ENCODE results near the gene SLX9.
A peak's percentile ranks its signal among the peaks of the same experiment; 100 is the strongest.

Gene SLX9

DNA sequence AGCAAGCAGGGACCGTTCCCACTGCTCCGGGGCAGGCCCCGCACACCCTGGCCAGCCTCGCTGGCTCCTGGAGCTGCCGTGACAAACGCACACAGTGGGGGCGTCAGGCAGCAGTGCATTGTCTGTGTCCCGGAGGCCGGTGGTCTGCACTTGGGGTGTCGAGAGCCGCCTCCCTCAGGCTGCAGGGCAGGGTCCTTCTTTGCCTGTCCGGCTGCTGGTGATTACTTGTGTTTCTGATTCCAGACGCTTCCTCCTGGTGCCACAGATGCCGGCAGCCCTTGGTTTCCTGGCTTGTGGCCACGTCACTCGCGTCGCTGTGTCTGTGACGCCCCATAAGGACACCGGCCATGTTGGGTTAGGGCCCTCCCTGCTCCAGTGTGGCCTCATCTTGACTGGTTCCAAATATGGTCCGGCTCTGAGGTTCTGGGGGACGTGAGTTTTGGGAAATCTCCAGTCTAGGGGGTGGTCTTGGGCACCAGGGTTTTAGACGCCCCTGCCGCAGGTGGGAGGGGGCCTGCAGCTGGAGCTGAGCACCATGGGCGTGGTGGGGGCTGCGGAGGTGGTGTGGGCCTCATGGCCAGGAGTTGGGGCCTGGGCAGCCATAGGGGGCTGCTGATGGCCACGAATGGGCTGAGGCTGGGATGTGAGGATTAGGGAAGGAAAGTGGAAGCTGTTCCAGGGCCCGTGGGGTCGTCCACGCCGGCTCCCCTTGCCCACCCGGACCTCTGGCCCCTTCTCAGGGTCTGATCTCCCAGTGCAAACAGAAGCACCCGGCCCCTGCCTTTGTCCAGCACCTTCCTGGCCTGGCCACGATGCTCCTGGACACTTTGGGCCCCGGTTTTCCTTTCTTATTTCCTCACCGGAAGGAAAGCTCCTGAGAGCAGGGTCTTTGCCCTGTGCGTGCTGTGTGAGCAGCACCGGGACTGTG, 41.0 kb downstream of the SLX9 start:
- no peak for DNase-seq

DNA sequence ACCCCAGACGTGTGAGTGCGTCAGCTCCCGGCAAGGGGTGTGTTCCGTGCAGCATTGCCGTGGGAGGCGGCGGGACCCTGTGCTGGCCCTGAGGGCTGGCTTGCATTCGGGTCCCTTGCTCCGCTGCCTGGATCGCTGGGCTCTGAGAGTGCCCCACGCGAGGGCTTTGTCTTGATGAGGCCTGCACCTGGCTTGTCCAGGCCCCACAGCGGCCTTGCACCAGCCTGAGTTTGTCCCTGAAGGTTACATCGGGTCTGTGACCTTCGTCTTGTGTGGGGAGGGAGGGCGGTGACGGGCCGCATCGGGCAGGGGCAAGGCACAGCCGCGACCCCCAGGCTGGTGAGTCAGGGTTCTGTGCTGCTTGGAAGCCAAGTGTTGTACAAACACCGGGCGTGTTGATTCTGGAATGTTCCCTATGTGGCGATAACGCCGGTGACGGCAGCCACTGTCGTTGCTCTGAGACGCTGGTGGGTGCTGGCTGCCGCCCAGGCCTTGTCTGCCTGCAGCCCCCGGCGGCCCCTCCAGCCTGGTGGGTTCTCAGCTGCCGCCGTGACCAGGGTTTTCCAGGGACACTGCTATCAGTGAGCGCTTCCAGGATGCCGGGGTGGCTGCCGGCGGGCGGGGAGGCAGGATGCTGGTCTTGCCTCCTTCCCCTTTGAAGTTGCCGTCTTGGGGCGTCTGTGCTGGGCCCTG, 42.9 kb downstream of the SLX9 start:
- DNase-seq, result peak; percentile 69

DNA sequence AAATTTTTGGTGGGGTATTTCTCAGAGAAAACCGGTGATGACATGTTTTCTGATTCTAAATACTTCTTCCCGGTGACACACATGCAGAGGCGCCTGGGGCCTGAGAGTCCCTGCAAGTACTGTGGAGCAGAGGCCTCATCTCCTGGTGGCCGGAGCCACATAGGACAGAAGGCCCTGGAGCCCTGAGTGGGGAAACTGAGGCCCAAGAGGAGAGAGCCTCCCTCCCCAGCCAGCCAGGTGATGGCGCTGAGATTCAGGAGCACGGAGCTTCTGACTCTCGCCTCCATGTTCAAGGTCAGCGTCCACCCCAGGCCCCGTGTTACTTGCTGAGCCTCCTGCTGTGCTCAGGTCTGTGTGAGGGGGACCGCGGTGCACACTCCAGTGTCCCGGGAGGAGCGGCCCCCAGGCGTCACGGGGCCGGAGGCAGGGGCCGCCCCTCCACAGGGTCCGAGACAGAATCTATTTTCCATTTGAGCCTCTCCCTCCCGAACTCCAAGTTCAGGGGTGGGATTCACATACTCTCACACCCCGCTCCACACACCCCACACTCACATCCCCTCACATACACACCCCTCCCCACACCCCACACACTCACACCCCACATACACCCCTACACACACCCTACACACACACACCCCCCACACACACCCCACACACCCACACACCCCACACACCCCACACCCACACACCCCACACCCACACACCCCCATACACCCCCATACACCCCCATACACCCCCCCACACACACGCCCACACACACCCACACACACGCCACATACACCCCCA, 43.8 kb downstream of the SLX9 start:
- DNase-seq, result peak; percentile 19

DNA sequence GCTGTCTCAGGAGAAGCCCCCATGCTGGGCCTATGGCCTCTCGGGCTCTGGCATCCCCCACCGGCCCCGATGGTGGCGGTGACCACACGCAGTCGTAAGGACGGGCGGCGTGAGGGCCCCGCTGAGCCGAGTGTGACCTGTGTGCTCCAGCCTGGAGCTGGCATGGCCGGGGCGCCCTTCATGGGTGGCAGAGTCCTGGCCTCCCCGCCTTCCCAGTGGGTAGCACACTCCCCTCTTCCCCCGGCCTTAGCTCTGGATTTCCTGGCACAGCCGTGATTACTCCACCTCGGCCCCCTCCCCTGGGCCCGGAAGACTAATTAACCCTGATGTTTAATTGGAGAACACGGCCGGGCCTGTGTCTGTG, 44.6 kb downstream of the SLX9 start:
- DNase-seq, result peak; percentile 38

DNA sequence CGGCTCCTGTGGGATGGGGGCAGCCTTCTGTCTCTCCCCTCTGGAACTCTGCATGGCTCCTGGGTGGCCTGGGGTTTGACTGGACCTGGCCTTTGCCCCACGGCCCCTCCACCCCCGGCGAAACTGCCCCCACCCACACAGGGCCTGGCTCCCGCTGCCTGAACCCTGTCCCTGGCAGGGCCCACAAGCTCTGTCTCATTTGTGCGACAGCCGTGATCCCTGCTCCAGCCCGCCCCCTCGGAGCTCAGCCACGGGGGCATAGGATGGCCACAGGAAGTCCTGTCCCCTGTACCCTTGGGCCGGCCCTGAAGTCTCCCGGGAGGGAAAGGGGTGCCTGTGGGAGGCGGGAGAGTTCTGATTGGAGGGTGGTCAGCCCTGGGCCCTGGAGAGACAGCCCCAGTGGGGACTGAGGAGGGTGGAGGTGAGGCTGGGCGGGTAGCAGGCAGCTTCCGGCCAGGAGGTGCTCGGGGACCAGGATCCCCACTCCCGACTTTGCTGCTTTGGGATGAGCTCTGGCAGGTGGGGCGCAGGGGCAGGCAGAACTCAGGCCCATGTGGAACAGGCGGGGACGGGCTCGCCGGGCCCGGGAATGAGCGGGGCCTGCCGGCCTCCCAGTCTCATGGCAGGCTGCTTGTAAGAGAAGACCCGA, 45.1 kb downstream of the SLX9 start:
- no peak for DNase-seq

DNA sequence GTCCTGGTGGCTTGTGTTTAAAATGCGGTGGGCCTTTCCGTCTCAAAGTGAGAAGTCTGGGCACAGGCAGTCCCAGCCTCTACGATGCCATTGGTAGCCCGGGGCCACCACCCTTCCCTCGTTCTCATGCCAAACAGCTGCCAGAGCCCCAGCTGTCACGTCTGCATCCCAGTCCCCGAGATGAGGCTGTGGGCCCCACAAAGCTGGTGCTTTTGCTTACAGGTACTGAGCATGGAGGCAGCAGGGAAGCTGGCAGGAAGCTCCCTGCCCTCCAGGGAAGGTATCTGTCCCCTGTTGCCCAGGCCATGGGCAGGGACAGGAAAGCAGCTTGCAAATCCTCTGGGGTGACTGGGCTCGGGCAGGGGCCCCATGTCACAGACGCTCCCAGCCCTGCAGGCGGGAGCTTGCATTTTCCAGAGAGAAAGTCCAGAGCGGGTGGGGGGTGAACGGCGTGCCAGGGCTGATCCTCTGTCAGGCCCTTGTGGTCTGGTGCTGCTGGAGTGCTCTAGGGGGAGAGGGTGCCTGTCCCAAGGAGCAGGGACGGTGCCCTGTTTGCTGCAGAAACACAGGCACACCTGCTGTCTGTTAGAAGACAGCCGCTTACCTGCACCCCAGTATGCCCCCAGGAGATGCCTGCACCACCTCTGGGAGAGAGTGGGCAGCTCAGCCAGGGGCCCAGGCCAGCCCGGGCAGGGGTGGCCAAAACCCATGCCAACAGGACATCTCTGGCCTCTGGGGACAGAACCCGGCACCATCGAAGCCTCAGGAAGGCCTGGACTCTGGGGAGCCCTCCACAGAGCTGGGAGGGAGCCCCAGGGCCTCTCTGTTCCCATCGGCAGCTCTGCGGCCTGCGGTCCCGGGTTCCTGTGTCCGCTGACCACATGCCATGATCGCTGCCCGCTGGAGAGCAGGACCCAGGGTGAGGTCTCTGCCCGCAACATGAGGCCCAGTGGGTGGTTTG, 45.9 kb downstream of the SLX9 start:
- DNase-seq, result peak; percentile 39

DNA sequence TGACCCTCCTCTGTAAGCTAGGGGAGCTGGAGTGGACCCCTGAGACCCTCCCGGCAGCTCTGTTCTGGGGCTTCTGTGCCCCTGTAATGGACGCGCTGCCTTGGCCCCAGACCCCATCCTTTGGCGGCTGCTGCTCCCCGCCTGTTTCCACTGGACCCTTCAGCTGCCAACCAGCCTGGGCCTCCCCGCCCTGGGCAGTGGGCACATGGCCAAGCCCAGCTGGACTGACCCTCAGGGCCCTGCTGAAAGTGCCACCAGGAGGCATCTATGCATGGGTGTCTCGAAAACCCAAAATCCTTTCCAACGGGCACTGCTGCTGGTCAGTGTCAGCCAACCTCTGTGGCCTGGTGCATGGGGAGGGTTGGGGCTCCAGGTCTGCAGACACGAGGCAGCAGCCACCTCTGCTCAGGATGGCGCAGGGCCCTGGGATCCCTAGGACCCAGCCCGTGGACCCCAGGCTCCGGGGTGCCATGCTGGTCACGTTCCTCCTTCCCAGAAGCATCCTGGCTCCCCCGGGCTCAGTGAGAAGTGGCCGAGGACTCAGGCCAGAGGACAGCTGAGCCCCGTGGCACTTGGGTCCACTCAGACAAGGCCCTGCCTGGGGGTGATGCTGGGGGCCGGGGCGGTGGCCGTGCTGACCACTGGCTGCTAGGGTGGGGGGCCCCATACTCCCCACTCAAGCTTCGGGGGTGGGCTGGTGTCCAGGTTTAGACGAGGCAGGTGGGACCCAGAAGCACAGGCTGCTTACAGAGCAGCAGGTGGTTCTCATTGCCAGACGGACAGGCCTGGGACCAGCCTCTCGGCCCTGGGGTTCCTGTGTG, 46.9 kb downstream of the SLX9 start:
- peak; percentile 53 for DNase-seq

DNA sequence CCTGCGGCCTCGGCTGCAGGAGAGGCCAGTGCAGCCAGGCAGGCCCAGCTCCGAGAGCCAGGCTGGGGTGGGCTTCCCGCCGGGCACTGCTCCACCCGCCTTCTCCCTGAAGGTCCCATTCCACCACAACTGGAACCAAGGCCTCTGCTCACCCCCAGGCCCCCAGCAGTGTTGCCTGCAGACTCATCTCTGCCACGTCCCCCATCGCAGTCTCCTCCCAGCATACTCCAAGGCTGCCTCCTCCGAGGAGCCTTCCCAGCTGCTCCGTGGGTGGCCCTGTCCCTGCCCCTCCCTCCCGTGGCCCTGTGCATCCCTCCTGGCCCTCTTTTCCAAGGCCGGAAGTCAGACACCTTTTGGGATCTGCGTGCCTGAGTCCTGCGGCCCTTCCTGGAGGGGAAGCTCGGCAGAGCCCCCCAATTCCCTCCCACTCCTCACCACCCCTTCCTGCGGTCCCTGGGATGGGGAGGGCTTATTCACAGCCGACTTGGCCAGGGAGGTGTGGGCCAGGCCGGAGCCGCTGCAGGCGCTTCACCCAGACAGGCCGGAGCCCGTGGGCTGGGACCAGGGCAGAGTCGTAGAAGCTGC, 47.6 kb downstream of the SLX9 start:
- DNase-seq, result peak; percentile 34

DNA sequence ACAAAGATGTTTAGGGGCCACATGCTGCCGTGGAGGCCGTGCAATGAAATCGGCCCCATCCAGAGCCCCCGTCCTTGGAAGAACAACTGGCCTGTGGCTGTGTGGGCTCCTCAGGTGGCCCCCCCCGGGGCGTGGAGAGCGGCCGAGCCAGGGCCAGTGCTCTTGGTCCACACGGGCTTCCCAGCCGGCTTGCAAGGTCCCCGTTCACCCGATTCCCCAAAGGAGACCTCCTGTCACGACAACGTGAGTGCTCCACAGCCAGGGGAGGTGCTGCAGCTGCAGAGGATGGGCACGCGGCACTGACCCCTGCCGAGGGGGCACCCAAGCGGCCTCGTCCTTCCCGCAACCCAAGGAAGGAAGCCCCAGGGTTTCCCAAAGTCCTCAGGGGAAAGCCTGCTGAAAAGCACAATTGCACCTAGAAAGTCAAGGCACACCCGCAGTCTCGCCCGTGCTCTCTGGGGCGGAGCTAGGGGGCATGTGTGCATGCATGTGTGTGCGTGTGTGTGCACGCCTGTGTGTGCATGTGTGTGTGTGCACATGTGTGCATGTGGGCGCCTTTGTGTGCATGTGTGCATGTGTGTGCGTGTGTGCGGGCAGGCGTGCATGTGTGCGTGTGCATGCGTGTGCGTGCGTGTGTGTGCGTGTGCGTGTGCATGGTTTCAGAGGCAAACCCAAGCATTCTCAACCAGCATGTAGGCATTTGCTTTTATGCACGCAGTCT, 48.2 kb downstream of the SLX9 start:
- DNase-seq, result peak; percentile 22

DNA sequence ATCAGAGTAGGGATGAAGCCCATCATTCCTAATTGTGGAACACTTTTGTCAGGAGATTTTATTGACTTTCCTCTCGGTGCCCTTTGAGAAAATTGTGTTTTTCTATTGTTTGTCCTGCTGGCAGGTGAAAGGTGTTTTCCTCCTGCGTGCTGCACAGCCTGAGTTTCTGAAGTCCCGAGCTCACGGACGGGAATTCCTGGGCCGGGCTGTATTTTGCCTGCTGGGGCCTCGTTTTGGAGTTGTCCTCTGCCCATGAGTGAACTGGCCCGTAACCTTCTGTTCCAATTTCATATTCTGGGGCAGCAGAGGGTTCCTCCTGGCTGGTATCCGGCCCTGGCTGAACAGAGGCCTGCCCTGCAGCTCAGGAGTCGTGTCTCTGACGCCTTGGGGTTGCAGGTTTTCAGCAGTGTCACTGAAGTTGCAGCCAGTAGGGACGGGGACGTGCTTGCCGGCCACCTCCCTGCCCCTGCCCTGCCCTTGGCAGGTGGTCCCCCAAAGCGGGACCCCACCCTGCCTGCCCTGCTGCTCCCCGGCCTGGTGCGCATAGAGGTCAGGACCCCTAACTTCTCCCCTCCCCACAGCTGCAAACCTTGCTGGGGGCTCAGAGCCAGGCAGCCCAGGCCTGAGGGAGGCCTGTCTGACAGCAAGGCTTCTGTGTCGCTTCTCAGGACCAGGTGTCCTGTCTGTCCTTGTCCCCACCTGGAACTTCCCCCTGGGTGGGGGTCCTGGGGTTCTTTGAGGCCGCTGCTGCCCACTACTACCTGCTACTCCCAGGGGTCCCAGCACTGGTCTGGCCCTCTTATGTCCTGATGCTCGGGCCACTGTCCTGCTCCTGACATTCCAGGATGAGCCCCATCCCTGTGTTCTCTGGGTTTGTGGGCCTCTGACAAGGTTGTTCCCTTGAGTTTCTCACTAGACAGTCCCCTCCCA, 49.0 kb downstream of the SLX9 start:
- DNase-seq, result peak; percentile 20

DNA sequence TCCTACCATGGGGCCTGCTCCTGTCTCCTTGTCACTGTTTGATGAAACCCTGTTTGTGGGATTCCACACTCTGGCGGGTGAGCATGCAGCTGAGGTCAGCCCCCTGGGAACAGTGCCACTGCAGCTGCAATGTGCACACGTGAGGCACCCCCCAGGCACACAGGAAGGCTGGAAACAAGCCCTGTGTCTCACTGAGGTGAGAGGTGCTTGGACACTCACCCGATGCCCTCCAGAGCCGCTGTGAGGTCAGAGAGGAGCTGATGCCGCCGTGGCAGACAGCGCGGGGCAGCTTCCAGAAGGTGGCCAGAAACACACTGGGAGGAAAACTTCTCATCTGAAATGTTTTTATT, 49.7 kb downstream of the SLX9 start:
- peak; percentile 24 for DNase-seq

DNA sequence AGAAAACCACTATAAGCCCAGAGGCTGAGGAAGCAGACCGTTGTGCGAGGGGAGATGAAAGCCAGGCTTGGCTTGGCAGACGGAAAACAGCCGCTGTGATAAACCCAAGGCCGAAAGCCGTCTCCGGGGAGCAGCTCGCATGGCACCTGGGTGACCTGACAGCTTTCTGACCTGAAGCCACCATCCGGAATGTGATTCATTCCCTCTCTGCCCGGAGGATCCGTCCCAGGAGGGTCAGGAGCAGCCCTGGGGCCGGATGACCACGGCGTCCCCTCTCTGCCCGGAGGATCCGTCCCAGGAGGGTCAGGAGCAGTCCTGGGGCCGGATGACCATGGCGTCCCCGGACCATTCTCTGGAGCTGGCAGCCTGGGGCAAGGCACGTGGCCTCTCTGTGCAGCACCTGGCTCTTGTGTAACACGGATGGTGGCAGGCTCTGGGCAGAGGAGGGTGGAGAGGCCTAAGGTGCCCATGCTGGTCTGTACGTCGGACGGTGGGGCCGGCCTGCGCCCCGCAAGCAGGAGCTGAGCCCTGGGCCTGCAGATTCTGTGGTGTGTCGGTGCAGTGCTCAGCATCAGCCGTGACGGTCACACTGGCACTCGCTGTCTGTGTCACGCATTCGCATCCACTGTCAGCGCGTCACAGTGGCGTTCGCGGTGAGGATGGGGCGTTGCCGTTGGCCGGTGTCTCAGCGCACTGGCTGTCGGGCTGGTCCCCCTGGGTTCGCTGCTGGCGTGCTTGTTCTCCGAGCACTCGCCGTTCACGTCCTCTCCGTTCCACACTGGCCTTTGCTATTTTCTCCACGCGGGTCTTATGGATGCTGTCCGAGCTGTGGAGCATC, 50.3 kb downstream of the SLX9 start:
- DNase-seq, result no peak

DNA sequence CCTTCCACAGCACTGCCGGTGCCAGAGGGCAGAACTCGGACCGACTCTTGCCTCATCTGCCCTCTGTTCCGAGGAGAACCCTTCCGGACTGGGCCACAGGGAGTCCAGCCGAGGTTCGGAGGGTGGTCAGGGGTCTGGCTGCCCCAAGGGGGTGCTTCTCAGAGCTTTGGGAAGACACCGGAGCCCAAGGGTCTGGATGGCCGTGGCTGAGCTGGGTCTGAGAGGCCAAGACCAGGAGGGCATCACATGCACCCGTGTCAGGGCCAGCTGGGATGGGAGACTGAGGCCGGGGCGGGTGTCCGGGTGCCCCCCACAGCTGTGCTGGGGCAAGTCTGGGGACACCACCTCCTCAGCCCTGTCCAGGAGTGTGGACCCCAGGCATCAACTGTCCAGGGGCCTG, 51.1 kb downstream of the SLX9 start:
- no peak for DNase-seq

DNA sequence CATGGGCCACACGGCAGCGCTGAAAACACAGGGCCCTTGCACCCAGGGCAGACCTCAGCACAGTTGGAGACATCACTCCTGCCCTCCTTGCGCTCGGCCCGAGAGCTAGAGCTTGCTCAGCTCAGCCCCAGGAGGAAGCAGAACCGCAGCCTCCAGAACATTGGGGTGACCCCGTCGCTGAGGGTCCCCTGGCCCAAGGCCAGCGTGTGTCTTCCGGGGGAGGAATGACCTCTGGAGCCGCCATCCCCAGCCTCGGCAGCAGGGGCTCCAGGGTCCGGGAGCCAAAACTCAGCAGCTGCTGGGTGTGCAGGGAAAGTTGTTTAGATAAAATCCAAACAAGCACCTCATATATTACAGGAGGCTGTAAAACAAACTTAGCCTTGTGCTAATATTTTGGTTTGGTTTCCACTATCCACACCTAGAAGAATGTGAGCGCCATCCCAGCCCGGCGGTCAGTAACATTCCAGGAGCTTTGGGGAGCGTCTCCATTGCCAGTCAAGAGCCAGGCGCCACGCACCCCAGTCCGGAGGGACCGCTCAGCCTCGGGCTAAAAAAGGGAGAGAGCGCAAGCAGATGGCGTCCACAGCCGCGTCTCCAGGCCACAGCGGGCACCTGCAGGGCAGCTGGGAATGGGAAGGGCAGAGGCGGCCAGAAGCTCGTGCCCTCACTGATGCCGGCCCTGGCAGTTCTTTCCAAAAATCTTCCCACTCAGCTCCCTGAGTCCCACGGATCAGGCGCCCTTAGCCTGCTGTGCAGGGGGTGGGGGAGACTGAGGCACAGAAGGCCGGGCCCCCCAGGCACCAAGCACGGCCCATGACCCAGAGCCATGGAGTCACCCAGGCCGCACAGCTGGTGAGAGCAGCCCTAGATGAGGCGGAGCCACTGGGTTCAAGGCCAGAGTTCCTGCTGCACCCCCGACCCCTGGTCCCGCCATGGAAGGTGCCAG, 52.0 kb downstream of the SLX9 start:
- DNase-seq, result no peak

DNA sequence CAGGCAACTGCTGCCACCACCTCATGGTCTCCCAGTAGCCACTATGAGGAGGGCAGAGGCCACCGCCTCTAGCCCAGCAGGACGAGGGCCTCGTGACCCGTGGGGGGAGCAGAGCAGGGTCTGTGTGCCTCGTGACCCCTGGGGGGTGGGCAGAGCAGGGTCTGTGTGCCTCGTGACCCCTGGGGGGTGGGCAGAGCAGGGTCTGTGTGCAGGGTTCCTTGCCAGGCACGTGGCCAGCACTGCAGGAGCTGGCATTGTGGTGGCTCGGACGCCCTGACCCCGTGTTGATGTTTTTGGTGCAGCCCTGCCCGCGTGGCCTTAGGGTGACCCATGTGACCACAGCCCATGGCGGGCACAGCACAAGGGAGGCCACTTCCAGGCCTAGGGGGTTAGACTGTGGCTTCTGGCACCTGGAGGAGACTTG, 52.8 kb downstream of the SLX9 start:
- DNase-seq, result no peak

DNA sequence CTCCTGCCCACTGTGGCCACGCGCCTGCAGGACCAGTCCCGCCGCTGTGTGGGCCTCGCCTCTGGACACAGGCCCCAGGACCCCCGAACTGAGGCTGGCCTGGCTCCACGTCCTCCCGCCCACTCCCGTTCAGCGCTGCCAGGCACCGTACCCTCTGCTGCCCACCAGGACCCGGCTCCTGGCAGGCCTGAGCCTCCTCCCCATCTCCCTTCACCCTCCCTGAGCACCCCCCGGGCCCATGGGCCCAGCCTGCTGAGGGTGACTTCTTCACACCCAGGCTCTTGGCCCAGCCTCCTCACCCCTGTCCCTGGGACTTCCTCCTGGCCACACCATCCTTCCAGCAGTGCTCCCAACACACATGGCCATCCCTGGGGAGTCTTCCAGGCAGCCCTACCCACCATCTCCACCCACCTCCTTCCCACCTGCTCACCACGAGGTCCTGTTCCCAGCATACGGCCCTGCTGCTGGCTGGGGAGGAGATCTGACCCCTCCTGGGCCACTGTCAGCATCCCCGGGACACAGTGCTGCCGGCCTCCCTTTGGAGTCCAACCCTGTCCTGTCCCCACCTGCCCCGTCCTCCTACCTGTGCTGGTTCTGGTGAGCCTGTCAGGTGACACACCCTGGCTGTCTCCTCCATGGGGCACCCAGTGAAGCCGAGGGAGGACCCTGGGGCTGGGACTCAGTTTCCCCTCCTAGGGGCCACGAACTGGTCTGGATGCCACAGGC, 53.7 kb downstream of the SLX9 start:
- DNase-seq, result no peak
